ENCODE data around the gene PLSCR1. TPM values are rescaled to one million over a fixed set of nuclear protein-coding genes. Genes with fewer than 3 reads are reported as not detected.

PLSCR1 gene
- total and polyA plus RNA-seq, 9 of the 15 experiments (the other 6 are each of a cell fraction or from before 2014, with no cell fraction given): 40.6 to 122 (median 69.1) TPM

DNA sequence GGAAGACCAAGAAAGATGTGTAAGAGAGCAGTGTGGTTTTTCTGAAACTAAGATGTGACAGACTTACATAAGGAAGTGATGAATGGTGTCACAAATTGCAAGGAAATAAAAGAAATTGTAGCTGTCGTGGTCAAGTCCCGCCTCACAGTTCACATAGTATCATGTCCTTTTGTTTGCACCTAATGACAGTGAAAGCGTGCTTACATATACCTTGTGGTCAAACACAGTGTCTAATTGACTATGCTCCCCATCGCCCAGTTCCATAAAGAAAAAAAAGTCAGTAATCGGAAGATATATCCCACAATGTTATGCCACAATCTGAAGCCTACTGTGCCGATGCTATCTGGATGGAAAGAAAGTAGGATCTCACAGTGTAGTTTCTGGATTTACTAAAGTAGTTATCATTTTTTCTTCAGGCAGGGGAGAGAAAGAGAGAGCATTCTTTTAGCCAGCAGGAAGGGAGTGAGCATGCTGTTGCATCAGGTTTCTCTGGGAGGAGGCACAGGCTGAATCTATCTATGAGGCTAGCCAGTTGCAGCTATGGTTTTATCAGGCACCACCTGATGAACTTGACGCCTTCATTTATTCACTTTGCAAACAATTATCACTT is 9.8 kb upstream of the PLSCR1 start (continued):
- TF ChIP-seq, protein P1, sequence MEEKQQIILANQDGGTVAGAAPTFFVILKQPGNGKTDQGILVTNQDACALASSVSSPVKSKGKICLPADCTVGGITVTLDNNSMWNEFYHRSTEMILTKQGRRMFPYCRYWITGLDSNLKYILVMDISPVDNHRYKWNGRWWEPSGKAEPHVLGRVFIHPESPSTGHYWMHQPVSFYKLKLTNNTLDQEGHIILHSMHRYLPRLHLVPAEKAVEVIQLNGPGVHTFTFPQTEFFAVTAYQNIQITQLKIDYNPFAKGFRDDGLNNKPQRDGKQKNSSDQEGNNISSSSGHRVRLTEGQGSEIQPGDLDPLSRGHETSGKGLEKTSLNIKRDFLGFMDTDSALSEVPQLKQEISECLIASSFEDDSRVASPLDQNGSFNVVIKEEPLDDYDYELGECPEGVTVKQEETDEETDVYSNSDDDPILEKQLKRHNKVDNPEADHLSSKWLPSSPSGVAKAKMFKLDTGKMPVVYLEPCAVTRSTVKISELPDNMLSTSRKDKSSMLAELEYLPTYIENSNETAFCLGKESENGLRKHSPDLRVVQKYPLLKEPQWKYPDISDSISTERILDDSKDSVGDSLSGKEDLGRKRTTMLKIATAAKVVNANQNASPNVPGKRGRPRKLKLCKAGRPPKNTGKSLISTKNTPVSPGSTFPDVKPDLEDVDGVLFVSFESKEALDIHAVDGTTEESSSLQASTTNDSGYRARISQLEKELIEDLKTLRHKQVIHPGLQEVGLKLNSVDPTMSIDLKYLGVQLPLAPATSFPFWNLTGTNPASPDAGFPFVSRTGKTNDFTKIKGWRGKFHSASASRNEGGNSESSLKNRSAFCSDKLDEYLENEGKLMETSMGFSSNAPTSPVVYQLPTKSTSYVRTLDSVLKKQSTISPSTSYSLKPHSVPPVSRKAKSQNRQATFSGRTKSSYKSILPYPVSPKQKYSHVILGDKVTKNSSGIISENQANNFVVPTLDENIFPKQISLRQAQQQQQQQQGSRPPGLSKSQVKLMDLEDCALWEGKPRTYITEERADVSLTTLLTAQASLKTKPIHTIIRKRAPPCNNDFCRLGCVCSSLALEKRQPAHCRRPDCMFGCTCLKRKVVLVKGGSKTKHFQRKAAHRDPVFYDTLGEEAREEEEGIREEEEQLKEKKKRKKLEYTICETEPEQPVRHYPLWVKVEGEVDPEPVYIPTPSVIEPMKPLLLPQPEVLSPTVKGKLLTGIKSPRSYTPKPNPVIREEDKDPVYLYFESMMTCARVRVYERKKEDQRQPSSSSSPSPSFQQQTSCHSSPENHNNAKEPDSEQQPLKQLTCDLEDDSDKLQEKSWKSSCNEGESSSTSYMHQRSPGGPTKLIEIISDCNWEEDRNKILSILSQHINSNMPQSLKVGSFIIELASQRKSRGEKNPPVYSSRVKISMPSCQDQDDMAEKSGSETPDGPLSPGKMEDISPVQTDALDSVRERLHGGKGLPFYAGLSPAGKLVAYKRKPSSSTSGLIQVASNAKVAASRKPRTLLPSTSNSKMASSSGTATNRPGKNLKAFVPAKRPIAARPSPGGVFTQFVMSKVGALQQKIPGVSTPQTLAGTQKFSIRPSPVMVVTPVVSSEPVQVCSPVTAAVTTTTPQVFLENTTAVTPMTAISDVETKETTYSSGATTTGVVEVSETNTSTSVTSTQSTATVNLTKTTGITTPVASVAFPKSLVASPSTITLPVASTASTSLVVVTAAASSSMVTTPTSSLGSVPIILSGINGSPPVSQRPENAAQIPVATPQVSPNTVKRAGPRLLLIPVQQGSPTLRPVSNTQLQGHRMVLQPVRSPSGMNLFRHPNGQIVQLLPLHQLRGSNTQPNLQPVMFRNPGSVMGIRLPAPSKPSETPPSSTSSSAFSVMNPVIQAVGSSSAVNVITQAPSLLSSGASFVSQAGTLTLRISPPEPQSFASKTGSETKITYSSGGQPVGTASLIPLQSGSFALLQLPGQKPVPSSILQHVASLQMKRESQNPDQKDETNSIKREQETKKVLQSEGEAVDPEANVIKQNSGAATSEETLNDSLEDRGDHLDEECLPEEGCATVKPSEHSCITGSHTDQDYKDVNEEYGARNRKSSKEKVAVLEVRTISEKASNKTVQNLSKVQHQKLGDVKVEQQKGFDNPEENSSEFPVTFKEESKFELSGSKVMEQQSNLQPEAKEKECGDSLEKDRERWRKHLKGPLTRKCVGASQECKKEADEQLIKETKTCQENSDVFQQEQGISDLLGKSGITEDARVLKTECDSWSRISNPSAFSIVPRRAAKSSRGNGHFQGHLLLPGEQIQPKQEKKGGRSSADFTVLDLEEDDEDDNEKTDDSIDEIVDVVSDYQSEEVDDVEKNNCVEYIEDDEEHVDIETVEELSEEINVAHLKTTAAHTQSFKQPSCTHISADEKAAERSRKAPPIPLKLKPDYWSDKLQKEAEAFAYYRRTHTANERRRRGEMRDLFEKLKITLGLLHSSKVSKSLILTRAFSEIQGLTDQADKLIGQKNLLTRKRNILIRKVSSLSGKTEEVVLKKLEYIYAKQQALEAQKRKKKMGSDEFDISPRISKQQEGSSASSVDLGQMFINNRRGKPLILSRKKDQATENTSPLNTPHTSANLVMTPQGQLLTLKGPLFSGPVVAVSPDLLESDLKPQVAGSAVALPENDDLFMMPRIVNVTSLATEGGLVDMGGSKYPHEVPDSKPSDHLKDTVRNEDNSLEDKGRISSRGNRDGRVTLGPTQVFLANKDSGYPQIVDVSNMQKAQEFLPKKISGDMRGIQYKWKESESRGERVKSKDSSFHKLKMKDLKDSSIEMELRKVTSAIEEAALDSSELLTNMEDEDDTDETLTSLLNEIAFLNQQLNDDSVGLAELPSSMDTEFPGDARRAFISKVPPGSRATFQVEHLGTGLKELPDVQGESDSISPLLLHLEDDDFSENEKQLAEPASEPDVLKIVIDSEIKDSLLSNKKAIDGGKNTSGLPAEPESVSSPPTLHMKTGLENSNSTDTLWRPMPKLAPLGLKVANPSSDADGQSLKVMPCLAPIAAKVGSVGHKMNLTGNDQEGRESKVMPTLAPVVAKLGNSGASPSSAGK (IDR thresholded peaks at IDR 0.05): peak; percentile 91
- TF ChIP-seq MAZ (CRISPR knock-in tag; conservative IDR thresholded peaks at IDR 0.05 in 1 of 2, IDR thresholded peaks at IDR 0.05 in 1 of 2) (0 out of 4 replicates have a peak, but pooled peaks of 1 of the 2 experiments have one; percentile 6), POLR2A (conservative IDR thresholded peaks at IDR 0.05) (no peak), TRIM28 (IDR thresholded peaks at IDR 0.05) (peak; percentile 58; the same call in 1 of the 2 replicates), TCFL5 (CRISPR knock-in tag; conservative IDR thresholded peaks at IDR 0.05) (no peak), NFE2 (IDR thresholded peaks at IDR 0.05; ENCODE audit: low read depth) (no peak)
- TF ChIP-seq, protein P2, sequence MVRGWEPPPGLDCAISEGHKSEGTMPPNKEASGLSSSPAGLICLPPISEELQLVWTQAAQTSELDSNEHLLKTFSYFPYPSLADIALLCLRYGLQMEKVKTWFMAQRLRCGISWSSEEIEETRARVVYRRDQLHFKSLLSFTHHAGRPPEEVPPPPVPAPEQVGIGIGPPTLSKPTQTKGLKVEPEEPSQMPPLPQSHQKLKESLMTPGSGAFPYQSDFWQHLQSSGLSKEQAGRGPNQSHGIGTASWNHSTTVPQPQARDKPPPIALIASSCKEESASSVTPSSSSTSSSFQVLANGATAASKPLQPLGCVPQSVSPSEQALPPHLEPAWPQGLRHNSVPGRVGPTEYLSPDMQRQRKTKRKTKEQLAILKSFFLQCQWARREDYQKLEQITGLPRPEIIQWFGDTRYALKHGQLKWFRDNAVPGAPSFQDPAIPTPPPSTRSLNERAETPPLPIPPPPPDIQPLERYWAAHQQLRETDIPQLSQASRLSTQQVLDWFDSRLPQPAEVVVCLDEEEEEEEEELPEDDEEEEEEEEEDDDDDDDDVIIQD (CRISPR knock-in tag; IDR thresholded peaks at IDR 0.05): no peak
- TF ChIP-seq, protein P3, sequence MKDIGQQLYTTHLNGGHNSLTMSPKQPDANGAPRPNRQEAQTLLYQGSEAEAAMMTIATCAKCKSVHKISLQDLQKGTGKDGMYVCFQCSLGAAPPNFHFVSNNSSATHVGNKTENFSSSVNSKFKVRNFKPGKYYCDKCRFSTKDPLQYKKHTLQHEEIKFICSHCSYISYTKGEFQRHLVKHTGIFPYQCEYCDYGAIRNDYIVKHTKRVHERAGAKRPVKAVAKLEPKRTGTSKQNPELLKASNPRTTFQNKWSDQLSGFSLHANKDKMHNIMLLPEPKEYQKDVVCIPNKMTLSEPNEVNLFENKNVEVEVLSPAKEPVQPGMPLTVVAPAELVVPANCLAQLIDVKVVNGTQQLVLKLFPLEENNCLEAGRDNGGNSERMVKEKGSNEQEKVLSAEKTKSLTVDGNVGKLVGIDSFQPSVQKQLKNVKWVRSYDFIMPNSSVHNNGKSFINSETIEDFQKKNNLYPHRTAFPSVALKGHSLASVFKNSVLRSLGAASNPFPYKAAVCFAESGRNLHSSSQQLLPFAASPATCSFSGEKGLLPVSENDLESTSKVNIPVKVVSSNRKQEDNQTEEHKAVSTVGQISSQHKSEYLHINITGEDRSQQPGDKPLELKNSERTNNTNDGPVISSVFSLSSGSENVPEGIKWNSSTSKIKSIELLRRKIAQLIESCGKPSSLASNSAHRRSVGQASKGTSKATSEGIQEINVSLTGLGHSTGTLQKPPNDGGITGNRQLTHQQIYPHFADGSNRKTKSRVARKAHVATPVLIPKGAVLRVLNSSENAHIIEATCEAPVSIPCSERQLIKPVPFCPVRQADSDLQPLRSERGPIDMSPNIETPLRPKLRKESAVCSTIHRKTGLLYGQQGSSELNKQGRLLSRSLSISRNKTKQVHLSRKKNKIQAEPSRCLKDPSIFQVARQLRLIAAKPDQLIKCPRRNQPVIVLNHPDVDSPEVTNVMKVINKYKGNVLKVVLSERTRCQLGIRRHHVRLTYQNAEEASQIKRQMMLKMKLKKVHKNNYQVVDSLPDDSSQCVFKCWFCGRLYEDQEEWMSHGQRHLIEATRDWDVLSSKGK (CRISPR knock-in tag; IDR thresholded peaks at IDR 0.05): no peak
- TF ChIP-seq, protein P4, sequence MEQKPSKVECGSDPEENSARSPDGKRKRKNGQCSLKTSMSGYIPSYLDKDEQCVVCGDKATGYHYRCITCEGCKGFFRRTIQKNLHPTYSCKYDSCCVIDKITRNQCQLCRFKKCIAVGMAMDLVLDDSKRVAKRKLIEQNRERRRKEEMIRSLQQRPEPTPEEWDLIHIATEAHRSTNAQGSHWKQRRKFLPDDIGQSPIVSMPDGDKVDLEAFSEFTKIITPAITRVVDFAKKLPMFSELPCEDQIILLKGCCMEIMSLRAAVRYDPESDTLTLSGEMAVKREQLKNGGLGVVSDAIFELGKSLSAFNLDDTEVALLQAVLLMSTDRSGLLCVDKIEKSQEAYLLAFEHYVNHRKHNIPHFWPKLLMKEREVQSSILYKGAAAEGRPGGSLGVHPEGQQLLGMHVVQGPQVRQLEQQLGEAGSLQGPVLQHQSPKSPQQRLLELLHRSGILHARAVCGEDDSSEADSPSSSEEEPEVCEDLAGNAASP (IDR thresholded peaks at IDR 0.05): no peak

Measured in K562 (cell line).